ENCODE measurements around the gene MAPK8. TPM values are rescaled to one million over a fixed set of nuclear protein-coding genes. Genes with fewer than 3 reads are reported as not detected.

MAPK8 gene
- total RNA-seq, 1 donor from 2014 or later: 54.3 TPM

GRCh38 chr10:48291190-48291589 is 15.3 kb upstream of the MAPK8 start:
- TF ChIP-seq POLR2AphosphoS5 (IDR thresholded peaks at IDR 0.05; ENCODE audit: insufficient read depth in 1 of 2, low read depth in 1 of 2) (no peak), CTCF (IDR thresholded peaks at IDR 0.05) (no peak), POLR2A (IDR thresholded peaks at IDR 0.05) (no peak)
- no peak overlapping the region for H3K4me3 ChIP-seq
- intact Hi-C loops (cut with DNase I): no loop called here
- no peaks in the 10 kb centered on the region for H3K36me3 ChIP-seq
- H3K27ac ChIP-seq: no peak overlapping the region
- H3K27me3 ChIP-seq: no peaks in the 10 kb centered on the region
- no peak for DNase-seq (ENCODE audit: extremely low spot score in 2 of 2)
- H3K4me1 ChIP-seq: peaks cover 7% of the 10 kb centered on the region
- no peaks in the 10 kb centered on the region for H3K9me3 ChIP-seq

GRCh38 chr10:48292616-48293015 is 13.9 kb upstream of the MAPK8 start:
- H3K27ac ChIP-seq: no peak overlapping the region
- no peaks in the 10 kb centered on the region for H3K9me3 ChIP-seq
- intact Hi-C loops (cut with DNase I): no loop called here
- no peaks in the 10 kb centered on the region for H3K27me3 ChIP-seq
- no peaks in the 10 kb centered on the region for H3K36me3 ChIP-seq
- peaks cover 7% of the 10 kb centered on the region for H3K4me1 ChIP-seq
- TF ChIP-seq CTCF (IDR thresholded peaks at IDR 0.05): no peak
- no peak for TF ChIP-seq POLR2A (IDR thresholded peaks at IDR 0.05)
- no peak for TF ChIP-seq POLR2AphosphoS5 (IDR thresholded peaks at IDR 0.05; ENCODE audit: insufficient read depth in 1 of 2, low read depth in 1 of 2)
- H3K4me3 ChIP-seq: no peak overlapping the region
- DNase-seq (ENCODE audit: extremely low spot score in 2 of 2): no peak

- TF ChIP-seq POLR2A (IDR thresholded peaks at IDR 0.05): no peak
- no peak for TF ChIP-seq POLR2AphosphoS5 (IDR thresholded peaks at IDR 0.05; ENCODE audit: insufficient read depth in 1 of 2, low read depth in 1 of 2)
- no peak for TF ChIP-seq CTCF (IDR thresholded peaks at IDR 0.05)
- intact Hi-C loops (cut with DNase I): no loop called here
These were observed 12.0 kb upstream of the MAPK8 start for GRCh38 chr10:48294431-48294830.

GRCh38 chr10:48296576-48297098 is 9.8 kb upstream of the MAPK8 start:
- no peak overlapping the region for H3K4me3 ChIP-seq
- H3K4me1 ChIP-seq: no peaks in the 10 kb centered on the region
- H3K36me3 ChIP-seq: no peaks in the 10 kb centered on the region
- intact Hi-C loops (cut with DNase I): no loop called here
- DNase-seq (ENCODE audit: extremely low spot score in 2 of 2): no peak
- no peak for TF ChIP-seq CTCF (IDR thresholded peaks at IDR 0.05)
- TF ChIP-seq POLR2AphosphoS5 (IDR thresholded peaks at IDR 0.05; ENCODE audit: insufficient read depth in 1 of 2, low read depth in 1 of 2): no peak
- TF ChIP-seq POLR2A (IDR thresholded peaks at IDR 0.05): no peak
- no peak overlapping the region for H3K27ac ChIP-seq
- no peaks in the 10 kb centered on the region for H3K9me3 ChIP-seq
- no peaks in the 10 kb centered on the region for H3K27me3 ChIP-seq

More at GRCh38 chr10:48294431-48294830, 12.0 kb upstream of the MAPK8 start:
- no peaks in the 10 kb centered on the region for H3K9me3 ChIP-seq
- H3K4me3 ChIP-seq: no peak overlapping the region
- no peak overlapping the region for H3K27ac ChIP-seq
- no peak for DNase-seq (ENCODE audit: extremely low spot score in 2 of 2)
- H3K36me3 ChIP-seq: no peaks in the 10 kb centered on the region
- H3K27me3 ChIP-seq: no peaks in the 10 kb centered on the region
- H3K4me1 ChIP-seq: no peaks in the 10 kb centered on the region

GRCh38 chr10:48299066-48299465 is 7.4 kb upstream of the MAPK8 start:
- Histone ChIP-seq H3K27me3 (no peaks in the 10 kb centered on the region), H3K9me3 (no peaks in the 10 kb centered on the region), H3K4me1 (no peaks in the 10 kb centered on the region), H3K27ac (no peak overlapping the region), H3K36me3 (no peaks in the 10 kb centered on the region), H3K4me3 (no peak overlapping the region)
- DNase-seq (ENCODE audit: extremely low spot score in 2 of 2): no peak
- intact Hi-C loops (cut with DNase I): no loop called here
- TF ChIP-seq POLR2A (IDR thresholded peaks at IDR 0.05): no peak
- TF ChIP-seq CTCF (IDR thresholded peaks at IDR 0.05): no peak
- no peak for TF ChIP-seq POLR2AphosphoS5 (IDR thresholded peaks at IDR 0.05; ENCODE audit: insufficient read depth in 1 of 2, low read depth in 1 of 2)
